ENCODE measurements around the gene STARD5.

Gene STARD5

DNA sequence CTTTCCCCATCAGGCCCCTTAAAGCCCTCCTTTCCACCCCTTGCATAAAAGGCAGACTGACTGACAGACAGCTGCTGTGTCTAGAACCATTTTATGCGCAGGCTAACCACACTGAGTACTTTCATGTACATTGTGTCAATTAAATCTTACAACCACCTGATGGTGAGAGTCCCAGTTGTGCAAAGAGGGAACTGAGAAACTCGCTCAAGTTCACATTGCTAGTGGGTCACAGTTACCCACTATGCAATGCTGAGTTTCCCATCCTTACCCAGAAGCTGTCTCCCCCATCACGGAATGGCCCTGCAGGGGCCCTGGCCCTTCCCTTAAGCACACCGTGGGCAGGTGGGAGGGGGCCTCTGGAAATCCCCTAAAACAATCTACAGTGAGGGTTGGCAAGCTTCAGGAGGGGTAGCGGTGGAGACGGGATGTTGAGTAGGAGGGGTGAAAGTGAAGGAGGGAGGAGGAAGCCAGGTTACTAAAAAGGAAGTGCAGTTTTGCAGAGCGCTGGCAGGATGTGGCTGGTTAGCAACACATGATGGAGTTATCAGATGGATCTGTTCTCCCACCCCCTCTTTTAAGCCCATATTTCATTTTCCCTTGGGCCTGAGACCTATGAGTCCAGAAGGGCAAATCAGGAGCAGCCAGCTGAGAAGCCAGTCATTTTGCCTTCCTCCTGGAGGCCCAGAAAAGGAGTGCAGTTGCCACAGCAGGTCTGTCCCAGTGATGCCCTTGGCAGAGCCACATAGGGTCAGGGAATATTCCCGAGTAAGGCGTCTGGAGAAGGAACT is 30.0 kb downstream of the STARD5 start:
- TF ChIP-seq, protein P1, sequence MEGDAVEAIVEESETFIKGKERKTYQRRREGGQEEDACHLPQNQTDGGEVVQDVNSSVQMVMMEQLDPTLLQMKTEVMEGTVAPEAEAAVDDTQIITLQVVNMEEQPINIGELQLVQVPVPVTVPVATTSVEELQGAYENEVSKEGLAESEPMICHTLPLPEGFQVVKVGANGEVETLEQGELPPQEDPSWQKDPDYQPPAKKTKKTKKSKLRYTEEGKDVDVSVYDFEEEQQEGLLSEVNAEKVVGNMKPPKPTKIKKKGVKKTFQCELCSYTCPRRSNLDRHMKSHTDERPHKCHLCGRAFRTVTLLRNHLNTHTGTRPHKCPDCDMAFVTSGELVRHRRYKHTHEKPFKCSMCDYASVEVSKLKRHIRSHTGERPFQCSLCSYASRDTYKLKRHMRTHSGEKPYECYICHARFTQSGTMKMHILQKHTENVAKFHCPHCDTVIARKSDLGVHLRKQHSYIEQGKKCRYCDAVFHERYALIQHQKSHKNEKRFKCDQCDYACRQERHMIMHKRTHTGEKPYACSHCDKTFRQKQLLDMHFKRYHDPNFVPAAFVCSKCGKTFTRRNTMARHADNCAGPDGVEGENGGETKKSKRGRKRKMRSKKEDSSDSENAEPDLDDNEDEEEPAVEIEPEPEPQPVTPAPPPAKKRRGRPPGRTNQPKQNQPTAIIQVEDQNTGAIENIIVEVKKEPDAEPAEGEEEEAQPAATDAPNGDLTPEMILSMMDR (IDR thresholded peaks at IDR 0.05; ENCODE audit: insufficient read depth, missing control alignments): no peak
- DNase-seq (ENCODE audit: insufficient read length, low spot score): no peak
- FAIRE-seq: no peak

DNA sequence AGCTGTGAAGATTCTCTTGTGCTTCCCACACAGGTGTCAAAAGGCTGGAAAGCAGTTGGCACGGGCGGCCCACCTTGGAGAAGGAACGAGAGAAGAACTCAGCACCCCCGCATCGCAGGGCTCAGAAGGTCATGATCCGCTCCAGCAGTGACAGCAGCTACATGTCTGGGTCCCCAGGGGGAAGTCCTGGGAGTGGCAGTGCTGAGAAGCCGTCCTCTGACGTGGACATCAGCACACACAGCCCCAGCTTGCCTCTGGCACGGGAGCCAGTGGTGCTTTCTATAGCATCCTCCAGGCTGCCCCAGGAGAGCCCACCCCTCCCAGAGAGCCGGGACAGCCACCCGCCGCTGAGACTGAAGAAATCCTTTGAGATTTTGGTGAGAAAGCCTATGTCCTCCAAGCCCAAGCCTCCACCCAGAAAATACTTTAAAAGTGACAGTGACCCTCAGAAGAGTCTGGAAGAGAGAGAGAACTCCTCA is 31.4 kb downstream of the STARD5 start:
- no peak for DNase-seq (ENCODE audit: insufficient read length, low spot score)
- TF ChIP-seq, protein P1 (IDR thresholded peaks at IDR 0.05; ENCODE audit: insufficient read depth, missing control alignments): no peak
- no peak for FAIRE-seq

DNA sequence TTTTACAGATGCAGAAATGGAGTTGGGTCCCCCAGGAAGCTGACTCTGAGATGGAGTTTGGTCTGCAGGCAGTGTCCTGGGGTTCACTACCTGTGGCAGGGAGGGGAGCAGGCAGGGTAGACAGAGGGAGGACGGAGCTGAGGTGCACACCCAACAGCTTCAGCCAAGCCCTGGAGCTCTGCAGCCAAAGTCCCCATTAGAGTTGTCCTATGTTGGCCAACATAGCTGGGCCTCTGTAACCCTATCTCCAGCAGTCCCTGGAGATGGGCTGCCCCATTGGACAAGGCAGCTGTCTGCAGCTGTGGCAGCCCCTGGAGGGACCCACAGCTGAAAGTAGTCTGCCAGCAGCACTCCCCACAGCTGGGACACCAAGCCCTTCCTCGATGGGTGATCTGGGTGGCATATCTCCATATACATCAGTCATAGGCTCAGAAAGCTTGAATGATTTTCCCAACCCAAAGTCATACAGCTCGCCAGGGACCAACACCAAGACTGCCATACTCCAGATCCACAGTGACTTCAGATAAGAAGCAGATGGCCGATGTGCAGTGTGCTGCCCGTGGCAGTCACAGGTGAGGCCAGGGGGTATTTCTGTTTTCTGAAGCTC is 31.9 kb downstream of the STARD5 start:
- DNase-seq (ENCODE audit: insufficient read length, low spot score): no peak
- TF ChIP-seq, protein P1 (IDR thresholded peaks at IDR 0.05; ENCODE audit: insufficient read depth, missing control alignments): no peak
- no peak for FAIRE-seq

DNA sequence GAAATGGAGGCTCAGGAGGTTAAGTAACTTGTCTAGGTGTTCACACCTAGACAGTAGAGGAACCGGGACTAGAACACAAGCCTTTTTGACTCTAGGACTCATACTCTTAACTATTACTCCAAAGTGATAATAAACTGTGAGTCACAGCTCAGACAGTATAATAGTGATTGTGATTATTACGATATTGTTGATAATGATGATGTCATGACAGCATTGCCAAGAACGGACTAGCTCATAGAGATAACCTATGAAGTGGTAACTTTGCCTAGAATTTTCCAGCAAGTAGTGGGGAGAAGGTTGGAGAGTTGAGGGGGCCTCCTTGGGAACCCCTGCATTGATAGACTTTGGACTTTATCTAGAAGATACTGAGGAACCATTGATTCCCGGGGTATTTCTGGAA is 34.0 kb downstream of the STARD5 start:
- FAIRE-seq: no peak
- DNase-seq (ENCODE audit: insufficient read length, low spot score): no peak
- TF ChIP-seq, protein P1 (IDR thresholded peaks at IDR 0.05; ENCODE audit: insufficient read depth, missing control alignments): no peak

DNA sequence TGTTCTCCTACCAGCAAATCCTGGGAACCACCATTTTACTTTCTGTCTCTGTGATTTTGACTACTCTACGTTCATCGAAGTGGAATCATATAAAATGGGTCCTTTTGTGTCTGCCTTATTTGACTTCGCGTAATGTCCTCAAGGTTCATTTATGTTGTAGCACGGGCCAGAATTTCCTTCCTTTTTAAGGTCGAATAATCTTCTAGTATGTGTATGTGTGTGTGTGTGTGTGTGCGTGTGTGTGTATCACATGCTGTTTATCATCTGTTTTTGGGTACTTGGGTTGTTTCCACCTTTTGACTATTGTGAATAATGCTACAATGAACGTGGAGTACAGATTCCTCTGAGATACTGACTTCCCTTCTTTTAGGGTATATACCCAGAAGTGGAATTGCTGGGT is 35.3 kb downstream of the STARD5 start:
- no peak for DNase-seq (ENCODE audit: insufficient read length, low spot score)
- TF ChIP-seq, protein P1 (IDR thresholded peaks at IDR 0.05; ENCODE audit: insufficient read depth, missing control alignments): no peak
- no peak for FAIRE-seq

DNA sequence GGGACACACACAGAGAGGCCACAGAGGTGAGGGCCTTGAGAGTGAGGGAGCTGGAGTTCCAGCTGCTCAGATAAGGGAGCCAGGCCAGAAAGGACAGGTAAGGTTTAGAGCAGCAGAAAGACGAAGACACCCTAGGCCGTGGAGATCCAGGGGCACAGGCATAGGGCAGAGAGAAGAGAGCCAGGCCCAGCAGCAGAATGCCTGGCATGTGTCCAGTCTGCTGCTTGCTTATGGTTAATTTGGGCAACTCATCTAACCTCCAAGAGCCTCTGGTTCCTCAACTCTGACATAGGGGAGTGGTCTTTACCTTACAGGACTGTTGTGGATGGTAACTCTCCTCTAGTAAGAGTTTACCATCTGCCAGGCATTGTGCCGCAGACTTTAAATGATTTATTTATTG is 35.9 kb downstream of the STARD5 start:
- DNase-seq (ENCODE audit: insufficient read length, low spot score) (no peak), FAIRE-seq (no peak)
- TF ChIP-seq, protein P1 (IDR thresholded peaks at IDR 0.05; ENCODE audit: insufficient read depth, missing control alignments): no peak

DNA sequence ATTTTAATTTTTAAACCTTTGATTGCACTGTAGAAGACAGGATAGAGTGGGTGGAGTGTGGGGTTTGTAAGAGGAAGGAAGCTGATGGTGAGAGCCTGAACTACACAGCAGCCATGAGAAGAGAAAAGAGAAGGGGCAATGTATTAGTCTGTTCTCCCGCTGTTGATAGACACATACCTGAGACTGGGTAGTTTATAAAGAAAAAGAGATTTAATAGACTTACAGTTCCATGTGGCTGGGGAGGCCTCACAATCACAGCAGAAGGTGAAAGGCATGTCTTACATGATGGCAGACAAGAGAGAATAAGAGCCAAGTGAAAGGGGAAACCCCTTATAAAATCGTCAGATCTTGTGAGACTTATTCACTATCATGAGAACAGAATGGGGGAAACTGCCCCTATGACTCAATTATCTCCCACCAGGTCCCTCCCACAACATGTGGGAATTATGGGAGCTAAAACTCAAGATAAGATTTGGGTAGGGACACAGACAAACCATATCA is 37.3 kb downstream of the STARD5 start:
- DNase-seq (ENCODE audit: insufficient read length, low spot score) (no peak), FAIRE-seq (no peak)
- TF ChIP-seq, protein P1 (IDR thresholded peaks at IDR 0.05; ENCODE audit: insufficient read depth, missing control alignments): no peak

All from D721Med (cell line).